GM15510 (cell line): ENCODE results near the gene CDHR5.

Source experiments
- POLR2A ChIP-seq: IDR thresholded peaks from 3 replicates; pipeline ENCODE4 v1.6.1; 2011; ENCODE audit warnings: borderline replicate concordance; ENCODE audit not compliant: insufficient read length; ENCODE audit errors: extremely low read depth

CDHR5 gene

DNA sequence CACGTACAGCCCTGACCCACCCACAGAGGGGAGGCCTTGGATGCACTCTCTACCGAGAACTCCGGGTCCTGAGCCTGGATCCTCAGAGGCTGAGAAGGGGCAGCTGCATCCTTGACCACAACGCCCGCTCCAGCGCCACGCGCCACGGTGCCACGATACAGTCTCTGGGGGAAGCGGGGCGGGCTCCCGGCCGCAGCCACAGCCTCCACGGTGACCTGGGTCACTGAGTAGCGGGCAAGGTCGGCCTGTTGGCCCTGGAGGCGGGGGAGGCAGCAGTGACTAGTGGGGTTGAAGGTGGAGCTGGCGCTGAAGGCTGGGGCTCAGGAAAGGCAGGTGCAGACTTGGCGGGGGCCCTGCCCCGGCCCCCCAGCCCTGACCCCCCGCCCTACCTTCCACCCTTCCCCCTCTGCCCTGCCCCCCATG, 5.1 kb downstream of the CDHR5 start:
- no peak for TF ChIP-seq POLR2A

DNA sequence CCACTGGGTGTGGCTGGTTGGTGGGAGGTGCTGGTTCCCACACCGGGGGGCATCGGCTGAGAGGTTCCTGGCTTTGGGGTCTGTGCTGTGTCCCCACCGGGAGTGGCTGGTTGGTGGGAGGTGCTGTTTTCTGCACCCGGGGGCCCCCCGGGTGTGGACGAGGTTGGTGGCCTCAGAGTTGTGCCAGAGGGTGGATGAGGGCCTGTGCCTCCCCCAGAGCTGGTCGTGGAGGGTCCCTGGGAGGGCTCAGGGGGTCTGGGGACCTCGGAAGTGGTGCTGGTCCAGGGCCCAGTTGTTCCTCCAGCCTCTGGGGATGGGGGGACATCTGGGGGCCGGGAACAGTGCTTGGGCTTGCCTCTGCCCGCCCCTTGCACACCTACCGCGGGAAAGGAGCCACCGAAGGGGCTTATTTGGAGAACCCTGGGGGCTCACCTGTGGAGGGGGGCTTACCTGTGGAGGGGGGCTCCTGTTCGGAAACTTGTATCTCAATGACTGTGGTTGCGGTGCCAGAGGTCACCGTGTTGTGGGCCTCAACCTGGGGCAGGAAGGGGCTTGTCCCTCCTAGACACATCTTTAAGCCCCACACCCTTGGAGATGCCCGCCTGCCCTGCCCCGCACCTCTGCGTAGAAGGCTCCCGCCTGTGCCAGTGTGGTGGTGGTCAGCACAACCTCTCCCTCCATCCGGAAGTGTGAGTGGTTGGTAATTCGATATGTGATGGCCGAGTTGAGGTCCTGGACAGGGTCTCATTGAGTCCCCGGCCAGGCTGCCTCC, 5.7 kb downstream of the CDHR5 start:
- no peak for TF ChIP-seq POLR2A

DNA sequence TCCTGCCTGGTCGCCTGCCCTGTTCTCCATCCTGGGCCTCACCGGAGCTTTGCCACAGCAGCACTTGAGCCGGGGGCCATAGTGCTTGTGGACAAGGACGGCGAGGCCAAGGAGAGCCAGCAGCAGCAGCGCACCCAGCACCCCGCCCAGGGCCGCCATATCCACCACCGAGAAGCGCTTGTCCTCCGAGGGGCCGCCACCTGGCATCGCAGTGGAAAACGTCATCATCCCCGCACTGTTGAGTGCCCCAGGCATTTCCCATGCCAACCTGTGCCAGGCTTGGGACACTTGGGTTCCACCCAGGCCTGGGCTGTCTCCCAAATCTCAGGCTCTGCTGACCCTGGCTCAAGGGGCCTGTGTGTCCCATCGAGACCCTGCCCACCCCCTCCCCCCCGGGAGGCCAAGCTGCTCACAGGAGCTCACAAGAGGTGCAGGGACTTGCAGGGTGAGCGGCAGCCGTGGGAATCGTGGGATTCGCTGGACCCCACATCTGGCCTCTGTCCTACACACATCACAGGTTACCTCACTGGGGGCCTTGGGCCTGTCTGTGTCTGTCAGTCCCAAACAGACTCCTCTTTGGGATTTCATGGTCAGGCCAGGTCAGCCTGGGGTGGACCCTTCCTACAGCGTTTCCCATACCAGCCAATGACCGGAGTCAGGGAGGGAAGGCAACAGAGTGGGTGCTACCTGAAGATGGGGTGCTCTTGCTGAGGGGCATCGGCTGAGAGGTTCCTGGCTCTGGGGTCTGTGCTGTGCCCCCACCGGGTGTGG, 6.7 kb downstream of the CDHR5 start:
- no peak for TF ChIP-seq POLR2A

DNA sequence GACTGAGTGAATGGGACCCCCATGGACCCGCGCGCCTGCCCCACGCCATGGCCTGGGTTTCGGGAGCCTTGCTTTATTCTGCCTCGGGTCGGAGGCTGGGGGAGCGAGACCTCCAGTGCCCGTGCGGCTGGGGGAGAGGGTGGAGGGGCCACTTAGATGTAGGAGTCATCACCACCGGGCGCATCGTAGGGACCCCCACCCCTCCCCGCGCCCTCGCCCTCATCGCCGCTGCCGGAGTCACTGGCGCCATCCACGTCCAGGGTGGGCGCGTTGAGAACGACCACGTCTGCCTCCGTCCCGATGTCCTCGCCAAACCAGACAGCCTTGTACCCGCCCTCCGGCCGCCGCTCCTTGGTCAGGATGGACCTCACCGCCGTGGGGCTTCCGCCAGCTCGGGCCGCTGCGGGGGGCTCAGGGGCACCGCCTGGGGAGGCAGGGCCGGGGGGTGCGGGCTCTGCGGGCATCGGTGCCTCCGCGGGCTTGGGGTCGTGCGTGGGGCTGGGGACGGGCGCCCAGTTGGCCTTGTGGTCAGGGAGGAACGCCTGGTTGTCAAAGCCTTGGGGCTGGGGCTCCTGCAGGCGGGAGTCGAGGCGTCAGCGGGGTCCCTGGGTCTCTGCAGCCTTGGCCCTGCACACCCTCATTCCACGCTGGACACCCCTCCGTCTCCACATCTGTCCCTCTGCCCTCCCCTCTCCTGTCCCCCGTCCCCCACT, 7.4 kb downstream of the CDHR5 start:
- no peak for TF ChIP-seq POLR2A

- TF ChIP-seq POLR2A, result no peak
Observed at GRCh38 chr11:616320-617198, 8.2 kb downstream of the CDHR5 start.

GRCh38 chr11:615504-616319, 9.0 kb downstream of the CDHR5 start, which contains the start of gene IRF7:
Gene IRF7, minus strand, starts transcription at chr11:615950. Its CDS starts 586 bp downstream, at chr11:615364.
- TF ChIP-seq POLR2A, result peak; percentile 98

DNA sequence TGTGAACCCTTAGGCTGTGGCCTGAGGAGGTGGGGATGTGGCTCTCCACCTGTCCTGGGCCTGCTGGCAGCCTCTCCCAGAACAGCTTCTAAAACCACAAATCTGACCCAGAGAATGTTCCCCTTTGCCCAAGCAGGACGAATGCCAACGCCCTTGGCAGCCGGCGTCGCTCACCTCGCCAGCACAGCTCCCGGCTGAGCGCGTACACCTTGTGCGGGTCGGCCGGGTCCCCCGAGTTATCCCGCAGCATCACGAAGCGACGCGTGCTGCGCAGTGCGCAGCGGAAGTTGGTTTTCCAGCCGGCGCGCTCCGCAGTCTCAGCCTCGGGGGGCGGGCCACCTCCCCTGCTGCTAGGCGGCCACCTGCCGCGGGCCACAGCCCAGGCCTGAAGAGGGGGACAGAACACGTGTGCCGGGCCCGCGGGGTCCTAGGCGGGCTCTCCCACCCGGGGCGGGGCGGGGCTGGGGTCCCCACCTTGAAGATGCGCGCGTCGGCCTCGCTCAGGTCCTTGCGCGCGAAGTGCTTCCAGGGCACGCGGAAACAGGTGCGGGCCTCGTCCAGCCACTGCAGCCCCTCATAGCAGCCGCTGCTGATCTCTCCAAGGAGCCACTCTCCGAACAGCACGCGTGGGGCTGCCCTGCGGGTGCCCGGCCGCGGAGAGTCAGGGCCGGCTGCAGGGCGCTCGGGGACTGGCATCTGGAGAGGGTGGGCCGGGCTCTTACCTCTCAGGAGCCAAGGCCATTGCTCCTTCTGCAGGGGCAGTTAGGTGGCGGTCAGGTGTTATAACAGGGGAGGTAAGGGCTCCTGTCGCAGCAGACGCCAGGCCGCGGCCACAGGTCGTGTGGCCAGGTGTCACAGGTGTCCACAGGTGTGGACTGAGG, 9.9 kb downstream of the CDHR5 start:
- peak; percentile 27 for TF ChIP-seq POLR2A

GRCh38 chr11:614021-614622, 10.6 kb downstream of the CDHR5 start:
- no peak for TF ChIP-seq POLR2A

- TF ChIP-seq POLR2A, result peak; percentile 41
Observed at GRCh38 chr11:613369-613968, 11.3 kb downstream of the CDHR5 start.

DNA sequence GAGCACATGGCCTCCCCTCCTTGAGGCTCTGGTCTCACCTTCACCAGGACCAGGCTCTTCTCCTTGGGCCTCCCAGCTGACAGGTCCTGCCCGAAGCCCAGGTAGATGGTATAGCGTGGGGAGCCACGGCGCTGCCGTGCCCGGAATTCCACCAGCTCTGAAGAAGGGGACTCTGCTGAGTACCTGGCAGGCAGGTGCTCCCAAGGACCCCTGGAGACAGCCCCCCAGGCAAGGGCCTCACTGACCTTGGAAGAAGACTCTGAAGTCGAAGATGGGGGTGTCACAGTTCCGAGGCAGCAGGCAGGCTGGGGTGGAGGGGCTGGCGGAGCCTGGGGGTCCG, 11.8 kb downstream of the CDHR5 start:
- no peak for TF ChIP-seq POLR2A

GRCh38 chr11:612201-612960, 12.4 kb downstream of the CDHR5 start:
- peak; percentile 41 for TF ChIP-seq POLR2A
